Stimulated activated CD8-positive, alpha-beta memory T cell treated with anti-CD3 and anti-CD28 coated beads, Interleukin-7, amount 100 ng/mL, for 1 hour (primary cell): ENCODE measurements around the gene SYCE1.

Experiments
- DNase-seq, 2 donors: peaks; one replicate each; pipeline ENCODE4 v3.0.0-alpha.2; 2020; ENCODE audit warnings: low read depth in 2 of 2

SYCE1 gene

DNA sequence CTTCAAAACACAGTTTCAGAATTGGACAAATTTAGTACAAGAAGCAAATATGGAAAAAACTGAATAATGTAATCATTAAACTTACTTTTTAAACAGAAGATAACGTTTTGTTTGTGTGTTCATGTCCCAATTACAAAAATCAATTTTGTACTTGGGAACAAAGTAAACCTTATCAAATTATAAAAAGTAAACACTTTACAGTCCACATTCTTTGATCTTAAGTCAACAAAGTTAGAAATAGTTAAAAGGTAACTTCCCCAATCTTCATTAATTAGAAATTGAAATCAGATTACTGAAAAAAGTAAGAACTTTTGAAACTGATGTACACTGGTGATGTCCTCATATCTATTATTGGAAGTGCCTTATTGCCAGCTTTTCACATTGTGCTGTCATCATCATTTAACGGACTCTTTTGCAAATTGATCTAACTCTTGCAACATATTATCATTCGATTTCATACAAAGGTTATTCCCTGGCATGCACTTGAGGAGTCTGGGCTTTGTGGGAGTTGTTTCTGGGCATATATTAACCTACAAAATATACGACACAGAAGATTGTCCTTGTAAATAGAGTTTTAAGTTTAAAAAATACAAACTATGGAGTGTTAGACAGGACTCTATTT is 53.4 kb downstream of the SYCE1 start:
- no peak for DNase-seq

DNA sequence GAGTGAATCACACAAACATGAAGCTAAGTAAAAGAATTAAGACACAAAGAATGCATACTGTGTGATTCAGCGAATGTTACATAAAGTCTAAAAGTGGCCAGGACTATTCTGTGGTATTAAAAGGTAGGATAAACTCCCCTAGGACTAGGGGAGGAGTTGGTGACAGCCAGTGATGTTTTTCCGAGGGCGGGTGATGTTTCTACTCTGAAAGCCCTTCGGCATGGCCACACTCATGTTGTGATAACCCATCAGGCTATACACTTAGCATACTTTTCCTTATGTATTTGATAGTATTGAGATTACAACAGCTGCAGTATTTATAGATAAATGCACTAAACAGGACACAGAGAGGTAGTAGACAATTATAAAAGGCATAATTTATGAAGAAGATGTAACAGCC is 54.0 kb downstream of the SYCE1 start:
- no peak for DNase-seq

DNA sequence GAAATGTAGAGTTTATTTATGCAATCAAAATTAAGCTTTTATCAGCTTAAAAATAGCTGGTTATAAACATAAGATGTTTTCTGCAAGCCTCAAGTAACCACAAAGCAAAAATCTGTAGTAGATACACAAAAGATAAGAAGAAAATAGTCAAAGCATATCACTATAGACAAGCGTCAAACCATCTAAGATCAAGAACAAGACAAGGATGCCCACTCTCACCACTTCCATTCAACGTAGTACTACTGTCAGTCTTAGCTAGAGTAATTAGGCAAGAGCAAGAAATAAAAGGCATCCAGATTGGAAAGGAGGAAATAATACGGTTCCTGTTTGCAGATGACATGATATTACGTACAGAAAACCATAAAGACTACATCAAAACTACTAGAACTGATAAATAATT is 55.7 kb downstream of the SYCE1 start:
- no peak for DNase-seq
